H1 (cell line): ENCODE results near the gene CCDC102A. TPM values are rescaled to one million over a fixed set of nuclear protein-coding genes. Genes with fewer than 3 reads are reported as not detected.

Experiments used
- CTCF ChIA-PET: fragments of 300-600 bp; sonication (Branson Sonifier 250); formaldehyde crosslinking; loops from one replicate; lab custom pipeline; 2021; ENCODE audit not compliant: partially characterized antibody; lab: Charles Lee
- POLR2A ChIA-PET: fragments of 300-600 bp; sonication (Branson Sonifier 250); formaldehyde crosslinking; loops from one replicate; lab custom pipeline; 2021; ENCODE audit warnings: inconsistent platforms; ENCODE audit not compliant: partially characterized antibody; lab: Charles Lee
- DNase-seq, 2 experiments: peaks; one replicate each; pipeline versions ENCODE4 v3.0.0 to v3.0.0-alpha.2; 2010 to 2022; ENCODE audit warnings: low spot score in 2 of 2, low read depth in 1 of 2, mixed read lengths in 1 of 2
- FAIRE-seq: peaks from 2 replicates; lab custom pipeline; 2011; peaks lifted over from hg19 to GRCh38; lab: Jason Lieb, UNC
- H2AFZ ChIP-seq: 2 replicates; pipeline ENCODE4 v1.8.1; 2012; ENCODE audit warnings: low read length, inconsistent platforms
- H2AK5ac ChIP-seq: 2 replicates; pipeline ENCODE4 v1.6.1; 2013; ENCODE audit warnings: low read depth, low read length
- H2BK120ac ChIP-seq: replicated peaks from 2 replicates; pipeline ENCODE3; 2013; ENCODE audit warnings: low read depth, low read length, inconsistent platforms
- H2BK12ac ChIP-seq: 2 replicates; pipeline ENCODE4 v1.6.1; 2013; ENCODE audit warnings: low read depth, low read length
- H2BK15ac ChIP-seq: 2 replicates; pipeline ENCODE4 v1.6.1; 2013; ENCODE audit warnings: low read length
- H2BK20ac ChIP-seq: 2 replicates; pipeline ENCODE4 v1.6.1; 2013; ENCODE audit warnings: low read length
- H2BK5ac ChIP-seq: 2 replicates; pipeline ENCODE4 v1.6.1; 2013; ENCODE audit warnings: low read depth, low read length
- H3K14ac ChIP-seq: 2 replicates; pipeline ENCODE4 v1.6.1; 2013; ENCODE audit warnings: inconsistent platforms; ENCODE audit not compliant: insufficient read length
- H3K18ac ChIP-seq: 2 replicates; pipeline ENCODE4 v1.6.1; 2013; ENCODE audit warnings: low read length; ENCODE audit errors: extremely low read depth
- H3K23ac ChIP-seq: 2 replicates; pipeline ENCODE4 v1.6.1; 2013; ENCODE audit warnings: inconsistent platforms; ENCODE audit not compliant: insufficient read length
- H3K23me2 ChIP-seq: 2 replicates; pipeline ENCODE4 v1.6.1; 2013; ENCODE audit warnings: low read depth, low read length
- H3K27ac ChIP-seq: 2 replicates; pipeline ENCODE4 v1.6.1; 2011; ENCODE audit warnings: low read depth, low read length, inconsistent platforms
- H3K27me3 ChIP-seq, 4 experiments: replicated peaks in 1 of 4; 1 replicate in 1 of 4; 2 replicates in 3 of 4; pipeline versions ENCODE4 v1.6.1 to v1.8.1; 2011 to 2013; ENCODE audit warnings: low read length in 3 of 4, mild to moderate bottlenecking in 3 of 4, inconsistent platforms in 2 of 4, mixed read lengths in 2 of 4, moderate library complexity in 1 of 4; ENCODE audit not compliant: control insufficient read depth in 3 of 4, insufficient read depth in 3 of 4; ENCODE audit errors: extremely low read depth in 1 of 4
- H3K36me3 ChIP-seq, 4 experiments: 2 replicates each; pipeline versions ENCODE4 v1.6.1 to v1.8.1; 2011 to 2013; ENCODE audit warnings: mild to moderate bottlenecking in 4 of 4, low read length in 3 of 4, moderate library complexity in 2 of 4, control low read depth in 1 of 4, inconsistent platforms in 1 of 4; ENCODE audit not compliant: insufficient read depth in 4 of 4, control insufficient read depth in 2 of 4
- H3K4ac ChIP-seq: replicated peaks from 2 replicates; pipeline ENCODE3; 2013; ENCODE audit warnings: low read length, low read depth, mixed read lengths, inconsistent platforms; ENCODE audit not compliant: insufficient read length
- H3K4me1 ChIP-seq, 4 experiments: replicated peaks in 1 of 4; 1 replicate in 1 of 4; 2 replicates in 3 of 4; pipeline versions ENCODE4 v1.6.1 to v1.8.1; 2011 to 2013; ENCODE audit warnings: low read length in 3 of 4, inconsistent platforms in 2 of 4, mixed read lengths in 1 of 4; ENCODE audit not compliant: insufficient read depth in 4 of 4, control insufficient read depth in 3 of 4
- H3K4me2 ChIP-seq, 2 experiments: 2 replicates each; pipeline versions ENCODE4 v1.6.1 to v1.8.1; 2011 to 2013; ENCODE audit warnings: low read depth in 2 of 2, low read length in 2 of 2, control low read depth in 1 of 2, inconsistent platforms in 1 of 2, mild to moderate bottlenecking in 1 of 2; ENCODE audit not compliant: insufficient read depth in 1 of 2
- H3K4me3 ChIP-seq, 4 experiments: fragments of 200-600, 300-600 bp in 1 of 4; sonication (generic), shearing (Covaris generic), sonication (Bioruptor Twin) in 1 of 4; 2 replicates each; pipeline versions ENCODE4 v1.5.1 to v1.8.1; 2011 to 2016; ENCODE audit warnings: low read length in 4 of 4, low read depth in 3 of 4, control low read depth in 2 of 4, inconsistent platforms in 2 of 4, mild to moderate bottlenecking in 2 of 4, mixed read lengths in 1 of 4, moderate library complexity in 1 of 4; ENCODE audit not compliant: insufficient read depth in 2 of 4; ENCODE audit errors: extremely low read depth in 1 of 4
- H3K56ac ChIP-seq: replicated peaks from 2 replicates; pipeline ENCODE3; 2013; ENCODE audit warnings: low read depth, mild to moderate bottlenecking, mixed read lengths, low read length, inconsistent platforms; ENCODE audit not compliant: insufficient read length
- H3K79me1 ChIP-seq: 2 replicates; pipeline ENCODE4 v1.6.1; 2013; ENCODE audit warnings: low read depth, low read length, control low read depth
- H3K79me2 ChIP-seq, 2 experiments: 2 replicates each; pipeline versions ENCODE4 v1.6.1 to v1.8.1; 2012 to 2013; ENCODE audit warnings: low read length in 2 of 2, mild to moderate bottlenecking in 2 of 2, inconsistent platforms in 1 of 2; ENCODE audit not compliant: insufficient read depth in 2 of 2, control insufficient read depth in 1 of 2
- H3K9ac ChIP-seq, 4 experiments: replicated peaks in 1 of 4; 1 replicate in 1 of 4; 2 replicates in 3 of 4; pipeline versions ENCODE4 v1.6.1 to v1.8.1; 2011 to 2013; ENCODE audit warnings: low read depth in 3 of 4, low read length in 3 of 4, control low read depth in 2 of 4, mild to moderate bottlenecking in 2 of 4, moderate library complexity in 2 of 4, inconsistent platforms in 1 of 4; ENCODE audit errors: extremely low read depth in 1 of 4
- H3K9me3 ChIP-seq, 2 experiments: 2 replicates each; pipeline versions ENCODE4 v1.6.1 to v1.8.1; 2012 to 2013; ENCODE audit warnings: mild to moderate bottlenecking in 2 of 2, moderate library complexity in 2 of 2, control low read depth in 1 of 2, inconsistent platforms in 1 of 2, low read depth in 1 of 2, low read length in 1 of 2, mixed read lengths in 1 of 2; ENCODE audit not compliant: insufficient read depth in 2 of 2
- H4K20me1 ChIP-seq, 2 experiments: replicated peaks in 1 of 2; 2 replicates each; pipeline versions ENCODE3 to v1.8.1; 2011 to 2013; ENCODE audit warnings: inconsistent platforms in 2 of 2, low read length in 2 of 2, mild to moderate bottlenecking in 1 of 2; ENCODE audit not compliant: insufficient read depth in 2 of 2, control insufficient read depth in 1 of 2
- H4K5ac ChIP-seq: 2 replicates; pipeline ENCODE4 v1.6.1; 2013; ENCODE audit warnings: low read length, low read depth, mixed read lengths, inconsistent platforms; ENCODE audit not compliant: insufficient read length
- H4K8ac ChIP-seq: 2 replicates; pipeline ENCODE4 v1.8.0; 2013; ENCODE audit warnings: mild to moderate bottlenecking, moderate library complexity, low read length, inconsistent platforms; ENCODE audit not compliant: insufficient read depth; ENCODE audit errors: extremely low read depth
- H4K91ac ChIP-seq: replicated peaks from 2 replicates; pipeline ENCODE3; 2013; ENCODE audit warnings: low read length, mixed read lengths, inconsistent platforms; ENCODE audit not compliant: insufficient read length
- CREB1 ChIP-seq: IDR thresholded peaks from 2 replicates; pipeline ENCODE4 v1.6.1; 2012; ENCODE audit warnings: inconsistent platforms
- JUN ChIP-seq: IDR thresholded peaks from 2 replicates; pipeline ENCODE4 v1.6.1; 2011; ENCODE audit warnings: low read depth, mild to moderate bottlenecking, improper control_type of control experiment, low read length
- JUND ChIP-seq: IDR thresholded peaks from 2 replicates; pipeline ENCODE4 v1.6.1; 2011; ENCODE audit warnings: mild to moderate bottlenecking, improper control_type of control experiment, low read length
- KDM1A ChIP-seq: fragments of 200-600, 300-600 bp; sonication (generic); IDR thresholded peaks from 2 replicates; pipeline ENCODE4 v1.7.1; 2016; ENCODE audit warnings: mild to moderate bottlenecking, low read length, borderline replicate concordance
- NRF1 ChIP-seq: IDR thresholded peaks from 2 replicates; pipeline ENCODE4 v1.6.1; 2011; ENCODE audit warnings: mild to moderate bottlenecking, low read depth, low read length, improper control_type of control experiment
- SP1 ChIP-seq: IDR thresholded peaks from 2 replicates; pipeline ENCODE4 v1.6.1; 2011; ENCODE audit warnings: low read depth, low read length
- WGBS, 2 experiments: shearing (Covaris generic) in 1 of 2; methylation state at CpG; one replicate each; pipeline versions ENCODE4 v1.1.6 to v1.1.7; 2013 to 2015; ENCODE audit warnings: low lambda C conversion rate in 2 of 2, mixed read lengths in 2 of 2, inconsistent platforms in 1 of 2, low coverage in 1 of 2, missing lambda C conversion rate in 1 of 2; ENCODE audit not compliant: insufficient replicate concordance in 2 of 2, insufficient coverage in 1 of 2, insufficient read length in 1 of 2; ENCODE audit errors: extremely low coverage in 1 of 2, missing lambda C conversion rate in 1 of 2; 5-methylcytosine and 5-hydroxymethylcytosine counted together
- polyA plus RNA-seq, 7 experiments: library from polyadenylated mRNA; depleted of rRNA in 3 of 7; stranded (reverse) in 5 of 7; unstranded in 2 of 7; fragments of >200 nt in 5 of 7; fragments of 200-250 nt in 2 of 7; gene quantifications; 1 replicate in 5 of 7; 2 replicates in 1 of 7; 4 replicates in 1 of 7; pipeline versions ENCODE4 v1.2.1 to v1.2.3, GENCODE V29; 2011 to 2013; ENCODE audit warnings: missing spikeins in 2 of 7, mixed read lengths in 2 of 7
- total RNA-seq: library from RNA; stranded (reverse); fragmentation: NEBNext Ultra II Directional; extraction: Animal tissue kit (Norgen Biotek cat#: 25700); gene quantifications from 2 replicates; pipeline ENCODE4 v1.2.1, GENCODE V29; 2021
- TF ChIP-seq, protein P1 (sequence below): IDR thresholded peaks from 2 replicates; pipeline ENCODE4 v1.6.1; 2012; ENCODE audit warnings: inconsistent platforms

Gene CCDC102A
- total and polyA plus RNA-seq, 2 of the 8 experiments (the other 6 are each of a cell fraction or from before 2014, with no cell fraction given): 4.0 to 7.5 TPM

DNA sequence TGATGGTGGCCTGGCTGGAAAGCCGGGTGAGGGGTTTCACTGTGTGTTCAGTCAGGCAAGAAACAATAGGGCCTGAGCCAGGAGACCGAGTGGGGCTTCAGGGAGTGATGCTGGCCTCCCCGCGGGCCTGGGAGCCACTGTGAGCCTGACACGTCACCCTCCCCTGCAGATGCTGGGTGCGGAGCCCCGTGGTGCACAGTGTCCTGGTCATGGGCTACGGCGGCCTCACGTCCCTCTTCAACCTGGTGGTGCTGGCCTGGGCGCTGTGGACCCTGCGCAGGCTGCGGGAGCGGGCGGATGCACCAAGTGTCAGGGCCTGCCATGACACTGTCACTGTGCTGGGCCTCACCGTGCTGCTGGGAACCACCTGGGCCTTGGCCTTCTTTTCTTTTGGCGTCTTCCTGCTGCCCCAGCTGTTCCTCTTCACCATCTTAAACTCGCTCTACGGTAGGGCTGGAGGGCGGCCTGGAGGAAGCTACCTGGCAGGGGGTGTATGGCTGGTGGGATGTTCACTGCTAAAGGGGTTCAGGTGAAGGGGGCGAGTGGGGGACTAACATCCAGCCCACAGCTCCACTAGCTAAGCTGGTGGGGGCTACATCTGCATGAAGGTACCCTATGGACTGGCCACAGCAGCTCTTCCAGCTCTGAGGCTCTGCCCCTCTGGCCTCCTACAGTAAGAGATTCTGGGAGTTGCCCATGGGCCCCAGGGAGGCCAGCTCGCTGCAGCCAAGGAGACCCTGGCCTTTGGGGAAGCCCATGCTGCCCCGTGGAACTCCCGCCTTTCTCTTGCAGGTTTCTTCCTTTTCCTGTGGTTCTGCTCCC is 38.5 kb upstream of the CCDC102A start:
- Histone ChIP-seq H3K36me3 (peaks cover 0 to 4% (median under 1%) of the 10 kb centered on the region in 4 experiments; a peak in 3 of 8 replicates), H3K4ac (no peak overlapping the region), H3K4me3 (no peak overlapping the region), H3K4me1 (no peaks in the 10 kb centered on the region; a peak in 1 of 7 replicates), H3K27ac (no peak overlapping the region), H2BK15ac (no peak overlapping the region), H2BK5ac (no peak overlapping the region), H3K79me1 (no peaks in the 10 kb centered on the region), H3K23ac (no peak overlapping the region), H3K23me2 (no peaks in the 10 kb centered on the region; the same call in 1 of the 2 replicates), H4K5ac (no peak overlapping the region), H2AK5ac (no peak overlapping the region), H4K8ac (no peak overlapping the region), H4K91ac (no peak overlapping the region), H3K27me3 (no peaks in the 10 kb centered on the region; a peak in 1 of 7 replicates), H4K20me1 (no peaks in the 10 kb centered on the region), H3K79me2 (no peaks in the 10 kb centered on the region), H3K56ac (no peak overlapping the region), H3K9ac (no peak overlapping the region), H2BK12ac (no peak overlapping the region), H3K9me3 (no peaks in the 10 kb centered on the region), H2AFZ (no peak overlapping the region), H2BK20ac (no peak overlapping the region), H2BK120ac (no peak overlapping the region), H3K4me2 (no peak overlapping the region), H3K14ac (no peak overlapping the region), H3K18ac (no peak overlapping the region)
- CTCF ChIA-PET: interaction anchor here (0.5 to 5.2 kb wide), 31 partner anchors 9 to 220 kb away, joined by 3 to 88 read pairs (median 6); partner anchors contain the start of genes ADGRG3, ADGRG5 and KATNB1
- FAIRE-seq (no peak), DNase-seq (no peak)
- POLR2A ChIA-PET: interaction anchor here (0.8 to 1.6 kb wide), 3 partner anchors 33 to 160 kb away, joined by 3 to 4 read pairs (median 3); partner anchors contain the start of gene ADGRG5
- 88% methylated on average over 22 of the region's 24 CpGs; no CpG with 5 or more reads in 1 of the 2 experiments for WGBS, 2 experiments
- TF ChIP-seq NRF1 (no peak), JUND (no peak), KDM1A (no peak), CREB1 (no peak), JUN (no peak), SP1 (no peak)
- TF ChIP-seq, protein P1, sequence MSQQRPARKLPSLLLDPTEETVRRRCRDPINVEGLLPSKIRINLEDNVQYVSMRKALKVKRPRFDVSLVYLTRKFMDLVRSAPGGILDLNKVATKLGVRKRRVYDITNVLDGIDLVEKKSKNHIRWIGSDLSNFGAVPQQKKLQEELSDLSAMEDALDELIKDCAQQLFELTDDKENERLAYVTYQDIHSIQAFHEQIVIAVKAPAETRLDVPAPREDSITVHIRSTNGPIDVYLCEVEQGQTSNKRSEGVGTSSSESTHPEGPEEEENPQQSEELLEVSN: no peak
